SK-N-SH treated with all-trans-retinoic acid at 6 μM for 48 hours (cell line): ENCODE results near the gene JAKMIP1.

Experiments used
- TSHZ2 ChIP-seq: fragments of 250-450 bp; sonication (Bioruptor Pico); IDR thresholded peaks from 2 replicates; pipeline ENCODE4 v1.5.0; 2020; ENCODE audit warnings: mild to moderate bottlenecking, moderate library complexity
- ZC3H10 ChIP-seq: fragments of 250-450 bp; sonication (Bioruptor Pico); IDR thresholded peaks from 2 replicates; pipeline ENCODE4 v1.5.1; 2021; ENCODE audit warnings: mild to moderate bottlenecking, moderate library complexity

- TF ChIP-seq ZC3H10 (CRISPR knock-in tag) (no peak), TSHZ2 (CRISPR knock-in tag) (no peak)
Measured at GRCh38 chr4:6198278-6198677, 2.1 kb downstream of the JAKMIP1 start.
